ENCODE data around the gene TAF4. TPM values are rescaled to one million over a fixed set of nuclear protein-coding genes. Genes with fewer than 3 reads are reported as not detected.

TAF4 gene
- total RNA-seq, 4 donors from 2014 or later, result 18.0 to 31.8 (median 25.8) TPM

GRCh38 chr20:62044631-62045030 is 21.1 kb downstream of the TAF4 start:
- Histone ChIP-seq H3K9me3 (no peaks in the 10 kb centered on the region), H3K27me3 (no peaks in the 10 kb centered on the region), H3K4me1 (no peaks in the 10 kb centered on the region), H3K4me3 (no peak overlapping the region), H3K27ac (no peak overlapping the region), H3K36me3 (no peaks in the 10 kb centered on the region)
- TF ChIP-seq EP300 (IDR thresholded peaks at IDR 0.05) (no peak), POLR2AphosphoS5 (IDR thresholded peaks at IDR 0.05) (no peak), POLR2A (IDR thresholded peaks at IDR 0.05) (no peak)
- TF ChIP-seq, protein P1, sequence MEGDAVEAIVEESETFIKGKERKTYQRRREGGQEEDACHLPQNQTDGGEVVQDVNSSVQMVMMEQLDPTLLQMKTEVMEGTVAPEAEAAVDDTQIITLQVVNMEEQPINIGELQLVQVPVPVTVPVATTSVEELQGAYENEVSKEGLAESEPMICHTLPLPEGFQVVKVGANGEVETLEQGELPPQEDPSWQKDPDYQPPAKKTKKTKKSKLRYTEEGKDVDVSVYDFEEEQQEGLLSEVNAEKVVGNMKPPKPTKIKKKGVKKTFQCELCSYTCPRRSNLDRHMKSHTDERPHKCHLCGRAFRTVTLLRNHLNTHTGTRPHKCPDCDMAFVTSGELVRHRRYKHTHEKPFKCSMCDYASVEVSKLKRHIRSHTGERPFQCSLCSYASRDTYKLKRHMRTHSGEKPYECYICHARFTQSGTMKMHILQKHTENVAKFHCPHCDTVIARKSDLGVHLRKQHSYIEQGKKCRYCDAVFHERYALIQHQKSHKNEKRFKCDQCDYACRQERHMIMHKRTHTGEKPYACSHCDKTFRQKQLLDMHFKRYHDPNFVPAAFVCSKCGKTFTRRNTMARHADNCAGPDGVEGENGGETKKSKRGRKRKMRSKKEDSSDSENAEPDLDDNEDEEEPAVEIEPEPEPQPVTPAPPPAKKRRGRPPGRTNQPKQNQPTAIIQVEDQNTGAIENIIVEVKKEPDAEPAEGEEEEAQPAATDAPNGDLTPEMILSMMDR (IDR thresholded peaks at IDR 0.05), result no peak
- no peak for DNase-seq (ENCODE audit: low spot score in 2 of 2)
- 67% methylated on average over 5 of the region's 6 CpGs for WGBS

- Histone ChIP-seq H3K9me3 (no peaks in the 10 kb centered on the region), H3K27me3 (no peaks in the 10 kb centered on the region), H3K27ac (no peak overlapping the region), H3K36me3 (no peaks in the 10 kb centered on the region), H3K4me3 (no peak overlapping the region), H3K4me1 (no peaks in the 10 kb centered on the region)
- 81% methylated on average over 17 of the region's 17 CpGs for WGBS
- DNase-seq (ENCODE audit: low spot score in 2 of 2), result no peak
- TF ChIP-seq POLR2A (IDR thresholded peaks at IDR 0.05) (no peak), POLR2AphosphoS5 (IDR thresholded peaks at IDR 0.05) (no peak), EP300 (IDR thresholded peaks at IDR 0.05) (no peak)
- TF ChIP-seq, protein P1 (IDR thresholded peaks at IDR 0.05), result no peak
Observed at GRCh38 chr20:62043131-62043914, 22.4 kb downstream of the TAF4 start.

DNA sequence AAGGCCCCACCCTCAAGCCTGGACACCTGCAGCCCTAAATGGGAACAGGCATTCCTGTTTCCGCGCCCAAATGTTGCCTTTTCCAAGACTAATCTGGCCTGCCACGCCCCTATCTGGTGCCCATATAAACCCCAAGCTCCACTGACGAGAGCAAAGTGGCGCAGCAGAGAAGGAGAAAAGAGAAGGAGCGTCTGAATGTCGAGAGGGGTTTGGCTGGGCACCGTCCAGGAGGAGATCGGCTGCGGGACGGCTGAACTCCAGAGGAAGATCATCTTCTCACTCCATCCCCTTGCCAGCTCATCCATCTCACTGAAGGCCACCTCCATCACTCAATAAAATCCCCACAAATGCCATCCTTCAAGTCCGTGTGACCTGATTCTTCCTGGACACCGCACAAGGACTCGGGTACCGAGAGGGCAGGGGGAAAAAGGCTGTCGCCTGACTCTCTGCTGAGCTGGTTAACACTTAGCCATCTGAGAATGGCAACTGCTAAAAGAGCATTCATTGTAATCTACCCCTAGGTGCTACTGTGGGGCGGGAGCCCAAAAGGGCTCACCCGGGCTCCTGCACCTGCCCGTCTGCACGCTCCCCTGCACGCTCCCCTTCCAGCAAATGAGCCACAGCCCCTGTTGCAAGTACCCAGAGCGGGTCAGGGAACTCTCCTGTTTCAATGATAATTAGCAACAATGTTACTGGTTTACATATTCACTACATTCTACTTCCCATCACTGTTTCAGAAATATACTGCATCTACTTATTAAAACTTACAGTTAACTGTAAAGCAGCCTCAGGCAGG is 23.5 kb downstream of the TAF4 start:
- no peak overlapping the region for H3K4me3 ChIP-seq
- H3K27ac ChIP-seq, result no peak overlapping the region
- H3K9me3 ChIP-seq, result no peaks in the 10 kb centered on the region
- H3K27me3 ChIP-seq, result no peaks in the 10 kb centered on the region
- no peaks in the 10 kb centered on the region for H3K36me3 ChIP-seq
- H3K4me1 ChIP-seq, result no peaks in the 10 kb centered on the region
- no peak for TF ChIP-seq POLR2AphosphoS5 (IDR thresholded peaks at IDR 0.05)
- no peak for TF ChIP-seq POLR2A (IDR thresholded peaks at IDR 0.05)
- WGBS, result 95% methylated on average over 22 of the region's 22 CpGs
- no peak for DNase-seq (ENCODE audit: low spot score in 2 of 2)

GRCh38 chr20:62040933-62041332 is 24.7 kb downstream of the TAF4 start:
- no peak overlapping the region for H3K4me3 ChIP-seq
- no peaks in the 10 kb centered on the region for H3K9me3 ChIP-seq
- no peak for DNase-seq (ENCODE audit: low spot score in 2 of 2)
- no peaks in the 10 kb centered on the region for H3K4me1 ChIP-seq
- TF ChIP-seq EP300 (IDR thresholded peaks at IDR 0.05) (no peak), POLR2AphosphoS5 (IDR thresholded peaks at IDR 0.05) (no peak), POLR2A (IDR thresholded peaks at IDR 0.05) (no peak)
- TF ChIP-seq, protein P1 (IDR thresholded peaks at IDR 0.05), result no peak
- no peak overlapping the region for H3K27ac ChIP-seq
- no peaks in the 10 kb centered on the region for H3K27me3 ChIP-seq
- no peaks in the 10 kb centered on the region for H3K36me3 ChIP-seq
- WGBS, result 92% methylated on average over 13 of the region's 13 CpGs

GRCh38 chr20:62040381-62040922 is 25.2 kb downstream of the TAF4 start:
- 91% methylated on average over 25 of the region's 25 CpGs for WGBS
- TF ChIP-seq, protein P1 (IDR thresholded peaks at IDR 0.05), result no peak
- TF ChIP-seq POLR2A (IDR thresholded peaks at IDR 0.05) (no peak), POLR2AphosphoS5 (IDR thresholded peaks at IDR 0.05) (no peak), EP300 (IDR thresholded peaks at IDR 0.05) (no peak)
- H3K4me3 ChIP-seq, result no peak overlapping the region
- H3K9me3 ChIP-seq, result no peaks in the 10 kb centered on the region
- no peaks in the 10 kb centered on the region for H3K36me3 ChIP-seq
- H3K27me3 ChIP-seq, result no peaks in the 10 kb centered on the region
- no peaks in the 10 kb centered on the region for H3K4me1 ChIP-seq
- DNase-seq (ENCODE audit: low spot score in 2 of 2), result no peak
- H3K27ac ChIP-seq, result no peak overlapping the region
